IPS-NIHi7 (cell line): Measurements from ENCODE around the gene B4GALT4.
"Not testable (repeated sequence)": the region's sequence is repeated elsewhere in the genome, so short reads cannot be mapped to it uniquely, and the experiment has no call there.

Source experiments
- DNase-seq: peaks from one replicate; pipeline ENCODE4 v3.0.0; 2012; ENCODE audit warnings: mixed read lengths; ENCODE audit errors: extremely low spot score

Gene B4GALT4

GRCh38 chr3:119240591-119241434 is at the start of gene B4GALT4:
TSS of gene B4GALT4 (minus strand) at chr3:119240878. CDS start at chr3:119230099, 10,779 bp downstream.
- DNase-seq = peak; percentile 93

GRCh38 chr3:119289404-119289770 is 48.7 kb upstream of the B4GALT4 start:
- no peak for DNase-seq

- no peak for DNase-seq
Observed at GRCh38 chr3:119288669-119289403, 48.2 kb upstream of the B4GALT4 start.

GRCh38 chr3:119279584-119280243 is 39.0 kb upstream of the B4GALT4 start:
- no peak for DNase-seq

GRCh38 chr3:119279101-119279554 is 38.5 kb upstream of the B4GALT4 start:
- no peak for DNase-seq

- DNase-seq = no peak
Observed at GRCh38 chr3:119276680-119277079, 36.0 kb upstream of the B4GALT4 start.

- DNase-seq = not testable (repeated sequence)
Observed at GRCh38 chr3:119270212-119270611, 29.5 kb upstream of the B4GALT4 start.

- no peak for DNase-seq
Observed at GRCh38 chr3:119261055-119261454, 20.4 kb upstream of the B4GALT4 start.

- DNase-seq = no peak
Observed at GRCh38 chr3:119259821-119260220, 19.1 kb upstream of the B4GALT4 start.

GRCh38 chr3:119258915-119259314 is 18.2 kb upstream of the B4GALT4 start:
- no peak for DNase-seq

- DNase-seq = no peak
Observed at GRCh38 chr3:119257654-119258410, 17.2 kb upstream of the B4GALT4 start.

GRCh38 chr3:119257111-119257510 is 16.4 kb upstream of the B4GALT4 start:
- no peak for DNase-seq

GRCh38 chr3:119255214-119255613 is 14.5 kb upstream of the B4GALT4 start:
- no peak for DNase-seq

GRCh38 chr3:119245778-119246177 is 5.1 kb upstream of the B4GALT4 start:
- DNase-seq = no peak

GRCh38 chr3:119243712-119244111 is 3.0 kb upstream of the B4GALT4 start:
- DNase-seq = no peak

- not testable (repeated sequence) for DNase-seq
Observed at GRCh38 chr3:119243058-119243529, 2.4 kb upstream of the B4GALT4 start.

- DNase-seq = not testable (repeated sequence)
Observed at GRCh38 chr3:119242387-119243057, 1.8 kb upstream of the B4GALT4 start.

- peak; percentile 22 for DNase-seq
Observed at GRCh38 chr3:119240101-119240590, 532 bp downstream of the B4GALT4 start.

GRCh38 chr3:119239206-119239820 is 1.4 kb downstream of the B4GALT4 start:
- no peak for DNase-seq

- no peak for DNase-seq
Observed at GRCh38 chr3:119238363-119238762, 2.3 kb downstream of the B4GALT4 start.
